SK-N-SH (cell line): ENCODE results near the gene CYBC1. TPM values are rescaled to one million over a fixed set of nuclear protein-coding genes. Genes with fewer than 3 reads are reported as not detected.

Experiments used
- CTCF ChIA-PET: fragments of 300-600, 350-600 bp; formaldehyde crosslinking; extraction: SDS; loops from one replicate; lab custom pipeline; 2021; lab: Yijun Ruan, JAX
- POLR2A ChIA-PET: fragments of 350-600 bp; sonication (Branson Sonifier 250); formaldehyde crosslinking; extraction: SDS; loops from one replicate; lab custom pipeline; 2020; ENCODE audit warnings: antibody characterized with exemption, inconsistent platforms; lab: Yijun Ruan, JAX
- DNase-seq: peaks from one replicate; pipeline ENCODE4 v3.0.0; 2012
- H2AFZ ChIP-seq: fragments of 200-600 bp; sonication (generic); 2 replicates; pipeline ENCODE4 v1.8.1; 2016; ENCODE audit warnings: antibody characterized with exemption, mild to moderate bottlenecking, low read depth
- H3F3A ChIP-seq: fragments of 200-600 bp; sonication (generic); replicated peaks from 2 replicates; pipeline ENCODE3; 2016; ENCODE audit warnings: antibody characterized with exemption, mild to moderate bottlenecking; ENCODE audit not compliant: insufficient read depth
- H3K27ac ChIP-seq, 2 experiments: fragments of 200-500 bp in 1 of 2; fragments of 200-600 bp in 1 of 2; sonication (Bioruptor generic) in 1 of 2; sonication (generic), shearing (Covaris generic) in 1 of 2; 2 replicates each; pipeline versions ENCODE4 v1.5.1 to v1.6.1; 2014 to 2016; ENCODE audit warnings: low read depth in 2 of 2, inconsistent platforms in 1 of 2, low read length in 1 of 2, mild to moderate bottlenecking in 1 of 2, mixed read lengths in 1 of 2
- H3K27me3 ChIP-seq: fragments of 200-600 bp; sonication (generic), shearing (Covaris generic); 2 replicates; pipeline ENCODE4 v1.6.1; 2016; ENCODE audit warnings: mixed run types; ENCODE audit not compliant: insufficient read depth
- H3K36me3 ChIP-seq, 2 experiments: fragments of 200-500 bp in 1 of 2; fragments of 200-600 bp in 1 of 2; sonication (Bioruptor generic) in 1 of 2; sonication (generic) in 1 of 2; replicated peaks in 1 of 2; 2 replicates each; pipeline versions ENCODE3 to v1.5.1; 2014 to 2016; ENCODE audit warnings: low read length in 1 of 2, mild to moderate bottlenecking in 1 of 2; ENCODE audit not compliant: insufficient read depth in 2 of 2, control insufficient read depth in 1 of 2
- H3K4me1 ChIP-seq, 2 experiments: fragments of 200-500 bp in 1 of 2; fragments of 200-600 bp in 1 of 2; sonication (Bioruptor generic) in 1 of 2; sonication (generic), shearing (Covaris generic) in 1 of 2; 2 replicates each; pipeline versions ENCODE4 v1.5.1 to v1.6.1; 2014 to 2016; ENCODE audit warnings: low read depth in 1 of 2, low read length in 1 of 2, mixed run types in 1 of 2; ENCODE audit not compliant: insufficient read depth in 2 of 2, control insufficient read depth in 1 of 2
- H3K4me2 ChIP-seq: fragments of 200-600 bp; sonication (generic), shearing (Covaris generic); 2 replicates; pipeline ENCODE4 v1.6.1; 2017; ENCODE audit warnings: mixed run types
- H3K4me3 ChIP-seq, 2 experiments: fragments of 200-500 bp in 1 of 2; fragments of 200-600 bp in 1 of 2; sonication (Bioruptor generic) in 1 of 2; sonication (generic), shearing (Covaris generic) in 1 of 2; 2 replicates each; pipeline versions ENCODE4 v1.5.1 to v1.8.1; 2014 to 2016; ENCODE audit warnings: low read depth in 2 of 2, inconsistent platforms in 1 of 2, low read length in 1 of 2, mild to moderate bottlenecking in 1 of 2, mixed read lengths in 1 of 2, moderate library complexity in 1 of 2
- H3K79me2 ChIP-seq: fragments of 200-600 bp; sonication (generic); 2 replicates; pipeline ENCODE4 v1.8.1; 2017; ENCODE audit warnings: mild to moderate bottlenecking; ENCODE audit not compliant: insufficient read depth
- H3K9ac ChIP-seq: fragments of 200-600 bp; sonication (generic); 2 replicates; pipeline ENCODE4 v1.6.1; 2017; ENCODE audit warnings: mixed run types
- H3K9me2 ChIP-seq: fragments of 200-600 bp; sonication (generic); 2 replicates; pipeline ENCODE4 v1.6.1; 2017; ENCODE audit warnings: mixed run types
- H3K9me3 ChIP-seq: fragments of 200-600 bp; sonication (generic); 2 replicates; pipeline ENCODE4 v1.6.1; 2017; ENCODE audit warnings: mixed run types, mild to moderate bottlenecking, moderate library complexity
- H4K20me1 ChIP-seq: fragments of 200-600 bp; sonication (generic); 2 replicates; pipeline ENCODE4 v1.6.1; 2017; ENCODE audit warnings: mild to moderate bottlenecking, mixed run types; ENCODE audit not compliant: insufficient read depth
- ELF1 ChIP-seq: IDR thresholded peaks from 2 replicates; pipeline ENCODE4 v1.4.0; 2012
- EZH2phosphoT487 ChIP-seq: fragments of 200-600 bp; sonication (generic); IDR thresholded peaks from 2 replicates; pipeline ENCODE4 v1.6.1; 2017; ENCODE audit warnings: low read depth, mixed run types, mild to moderate bottlenecking, antibody characterized with exemption, moderate library complexity, borderline replicate concordance
- JUND ChIP-seq: IDR thresholded peaks from 2 replicates; pipeline ENCODE4 v1.4.0; 2012
- NFIC ChIP-seq: IDR thresholded peaks from 2 replicates; pipeline ENCODE4 v1.4.0; 2012; ENCODE audit warnings: borderline replicate concordance
- NRF1 ChIP-seq: IDR thresholded peaks from 2 replicates; pipeline ENCODE4 v1.6.1; 2012; ENCODE audit warnings: low read depth, mild to moderate bottlenecking, low read length
- RXRA ChIP-seq: IDR thresholded peaks from 2 replicates; pipeline ENCODE4 v1.4.0; 2012; ENCODE audit warnings: low read depth, mild to moderate bottlenecking, borderline replicate concordance
- SIN3A ChIP-seq: IDR thresholded peaks from 2 replicates; pipeline ENCODE4 v1.6.1; 2012; ENCODE audit warnings: low read depth, mild to moderate bottlenecking, low read length, moderate library complexity, borderline replicate concordance
- SMC3 ChIP-seq: IDR thresholded peaks from 2 replicates; pipeline ENCODE4 v1.6.1; 2012; ENCODE audit warnings: low read depth, low read length, improper control_type of control experiment
- TAF1 ChIP-seq: IDR thresholded peaks from 2 replicates; pipeline ENCODE4 v1.6.1; 2012; ENCODE audit warnings: low read depth, mild to moderate bottlenecking, low read length, moderate library complexity, borderline replicate concordance
- TCF12 ChIP-seq: IDR thresholded peaks from 2 replicates; pipeline ENCODE4 v1.4.0; 2012
- WGBS: methylation state at CpG from one replicate; pipeline ENCODE4 v1.1.6; 2017; ENCODE audit warnings: low lambda C conversion rate; 5-methylcytosine and 5-hydroxymethylcytosine counted together
- polyA plus RNA-seq, 3 experiments: library from polyadenylated mRNA; depleted of rRNA; stranded (reverse); fragments of >200 nt; gene quantifications; 2 replicates each; pipeline ENCODE4 v1.2.3, GENCODE V29; 2012
- TF ChIP-seq, protein P1 (sequence below): IDR thresholded peaks from 2 replicates; pipeline ENCODE4 v1.4.0; 2012; ENCODE audit warnings: low read depth
- TF ChIP-seq, protein P2 (sequence below): fragments of 200-600 bp; sonication (generic); IDR thresholded peaks from 2 replicates; pipeline ENCODE4 v1.6.1; 2017; ENCODE audit warnings: antibody characterized with exemption, mild to moderate bottlenecking, moderate library complexity
- TF ChIP-seq, protein P3 (sequence below): fragments of 150-350 bp; IDR thresholded peaks from 2 replicates; pipeline ENCODE4 v1.6.1; 2017; ENCODE audit warnings: antibody characterized with exemption, low read length, low read depth, borderline replicate concordance
- TF ChIP-seq, protein P4 (sequence below): IDR thresholded peaks from 2 replicates; pipeline ENCODE4 v1.4.0; 2012; ENCODE audit warnings: low read depth, borderline replicate concordance
- TF ChIP-seq, protein P5 (sequence below): IDR thresholded peaks from 2 replicates; pipeline ENCODE4 v1.4.0; 2012; ENCODE audit warnings: low read depth, borderline replicate concordance

The CYBC1 gene
- polyA plus RNA-seq, 1 of the 3 experiments (the other 2 are of a cell fraction), result 165 TPM

DNA sequence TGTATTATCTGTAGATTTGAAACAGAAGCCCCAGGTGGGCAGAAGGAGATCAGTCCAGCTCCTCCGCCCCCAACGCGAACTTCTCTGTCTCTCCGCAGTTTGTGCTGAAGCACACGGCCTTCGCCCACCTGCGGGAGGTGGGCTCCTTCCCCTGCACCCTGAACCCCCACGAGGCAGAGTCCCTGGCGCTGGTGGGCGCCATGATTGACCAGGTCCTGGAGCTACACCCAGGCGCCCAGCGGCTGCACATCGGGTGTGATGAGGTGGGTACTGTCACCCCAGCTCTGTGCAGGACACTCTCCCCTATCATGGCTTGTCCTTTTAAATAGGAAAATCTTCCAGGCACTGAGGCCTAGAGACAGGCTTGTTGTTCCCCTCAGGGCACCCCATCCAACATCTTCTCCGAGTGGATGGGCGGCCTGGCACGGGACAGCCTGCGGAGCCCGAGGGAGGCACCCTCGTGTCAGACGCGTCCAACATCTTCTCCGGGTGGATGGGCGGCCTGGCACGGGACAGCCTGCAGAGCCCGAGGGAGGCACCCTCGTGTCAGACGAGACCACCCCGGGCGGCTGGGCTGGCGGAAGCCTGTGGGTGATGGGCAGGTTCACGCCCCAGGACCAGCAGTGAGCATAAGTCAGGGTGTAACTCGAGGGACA, 16.9 kb downstream of the CYBC1 start:
- POLR2A ChIA-PET, result no interaction called here
- Histone ChIP-seq H3K79me2 (no peaks in the 10 kb centered on the region), H3K9me3 (no peaks in the 10 kb centered on the region), H3K4me2 (no peak overlapping the region), H3K27me3 (no peaks in the 10 kb centered on the region), H3K9ac (no peak overlapping the region), H3K4me3 (no peak overlapping the region), H3F3A (no peaks in the 10 kb centered on the region), H3K36me3 (peaks cover 0 to 4% of the 10 kb centered on the region in 2 experiments), H2AFZ (no peak overlapping the region), H3K9me2 (no peaks in the 10 kb centered on the region), H4K20me1 (no peaks in the 10 kb centered on the region), H3K27ac (no peak overlapping the region), H3K4me1 (no peaks in the 10 kb centered on the region; a peak in 1 of 4 replicates)
- CTCF ChIA-PET, result interaction anchor here (1.3 to 2.1 kb wide), 2 partner anchors 11 to 21 kb away, joined by 3 to 4 read pairs; no protein-coding TSS in a partner anchor
- no peak for DNase-seq
- WGBS, result 88% methylated on average over 22 of the region's 32 CpGs
- TF ChIP-seq, protein P1, sequence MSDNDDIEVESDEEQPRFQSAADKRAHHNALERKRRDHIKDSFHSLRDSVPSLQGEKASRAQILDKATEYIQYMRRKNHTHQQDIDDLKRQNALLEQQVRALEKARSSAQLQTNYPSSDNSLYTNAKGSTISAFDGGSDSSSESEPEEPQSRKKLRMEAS, result no peak
- no peak for TF ChIP-seq TAF1
- TF ChIP-seq EZH2phosphoT487, result no peak
- no peak for TF ChIP-seq SMC3
- no peak for TF ChIP-seq ELF1
- no peak for TF ChIP-seq RXRA
- TF ChIP-seq TCF12, result no peak
- TF ChIP-seq, protein P2, sequence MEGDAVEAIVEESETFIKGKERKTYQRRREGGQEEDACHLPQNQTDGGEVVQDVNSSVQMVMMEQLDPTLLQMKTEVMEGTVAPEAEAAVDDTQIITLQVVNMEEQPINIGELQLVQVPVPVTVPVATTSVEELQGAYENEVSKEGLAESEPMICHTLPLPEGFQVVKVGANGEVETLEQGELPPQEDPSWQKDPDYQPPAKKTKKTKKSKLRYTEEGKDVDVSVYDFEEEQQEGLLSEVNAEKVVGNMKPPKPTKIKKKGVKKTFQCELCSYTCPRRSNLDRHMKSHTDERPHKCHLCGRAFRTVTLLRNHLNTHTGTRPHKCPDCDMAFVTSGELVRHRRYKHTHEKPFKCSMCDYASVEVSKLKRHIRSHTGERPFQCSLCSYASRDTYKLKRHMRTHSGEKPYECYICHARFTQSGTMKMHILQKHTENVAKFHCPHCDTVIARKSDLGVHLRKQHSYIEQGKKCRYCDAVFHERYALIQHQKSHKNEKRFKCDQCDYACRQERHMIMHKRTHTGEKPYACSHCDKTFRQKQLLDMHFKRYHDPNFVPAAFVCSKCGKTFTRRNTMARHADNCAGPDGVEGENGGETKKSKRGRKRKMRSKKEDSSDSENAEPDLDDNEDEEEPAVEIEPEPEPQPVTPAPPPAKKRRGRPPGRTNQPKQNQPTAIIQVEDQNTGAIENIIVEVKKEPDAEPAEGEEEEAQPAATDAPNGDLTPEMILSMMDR, result no peak
- TF ChIP-seq, protein P3, sequence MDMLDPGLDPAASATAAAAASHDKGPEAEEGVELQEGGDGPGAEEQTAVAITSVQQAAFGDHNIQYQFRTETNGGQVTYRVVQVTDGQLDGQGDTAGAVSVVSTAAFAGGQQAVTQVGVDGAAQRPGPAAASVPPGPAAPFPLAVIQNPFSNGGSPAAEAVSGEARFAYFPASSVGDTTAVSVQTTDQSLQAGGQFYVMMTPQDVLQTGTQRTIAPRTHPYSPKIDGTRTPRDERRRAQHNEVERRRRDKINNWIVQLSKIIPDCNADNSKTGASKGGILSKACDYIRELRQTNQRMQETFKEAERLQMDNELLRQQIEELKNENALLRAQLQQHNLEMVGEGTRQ, result no peak

DNA sequence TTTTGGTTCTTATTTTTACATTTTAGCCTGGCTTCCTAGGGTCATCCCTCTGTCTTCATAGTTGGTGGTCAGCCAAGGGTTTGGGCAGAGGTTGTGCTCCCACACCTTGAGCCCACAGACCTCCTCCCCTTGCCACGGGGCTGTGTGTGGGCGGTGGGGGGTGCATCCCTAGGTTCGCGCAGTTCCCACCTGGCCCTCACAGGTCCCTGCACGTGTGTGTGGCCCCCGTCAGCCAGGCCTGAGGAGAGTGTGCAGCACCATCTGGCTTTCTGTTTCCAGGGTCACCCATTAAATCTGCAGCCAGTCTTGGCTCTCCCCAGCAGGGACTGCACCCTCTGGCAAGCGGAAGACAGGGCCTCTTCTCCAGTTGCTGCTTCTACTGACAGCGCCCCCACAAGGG, 18.5 kb downstream of the CYBC1 start:
- POLR2A ChIA-PET, result interaction anchor here (0.9 kb wide), 1 partner anchor 50 kb away, joined by 3 read pairs; no protein-coding TSS in a partner anchor
- Histone ChIP-seq H3K79me2 (no peaks in the 10 kb centered on the region), H3K9ac (no peak overlapping the region), H3K36me3 (peaks cover 0 to 4% of the 10 kb centered on the region in 2 experiments), H2AFZ (no peak overlapping the region), H3K27me3 (no peaks in the 10 kb centered on the region), H3F3A (no peaks in the 10 kb centered on the region), H3K4me2 (no peak overlapping the region), H3K27ac (no peak overlapping the region), H3K4me3 (no peak overlapping the region), H3K9me2 (no peaks in the 10 kb centered on the region), H4K20me1 (no peaks in the 10 kb centered on the region), H3K4me1 (no peaks in the 10 kb centered on the region; a peak in 1 of 4 replicates), H3K9me3 (no peaks in the 10 kb centered on the region)
- no peak for DNase-seq
- 86% methylated on average over 7 of the region's 8 CpGs for WGBS
- no peak for TF ChIP-seq SIN3A
- TF ChIP-seq, protein P4, sequence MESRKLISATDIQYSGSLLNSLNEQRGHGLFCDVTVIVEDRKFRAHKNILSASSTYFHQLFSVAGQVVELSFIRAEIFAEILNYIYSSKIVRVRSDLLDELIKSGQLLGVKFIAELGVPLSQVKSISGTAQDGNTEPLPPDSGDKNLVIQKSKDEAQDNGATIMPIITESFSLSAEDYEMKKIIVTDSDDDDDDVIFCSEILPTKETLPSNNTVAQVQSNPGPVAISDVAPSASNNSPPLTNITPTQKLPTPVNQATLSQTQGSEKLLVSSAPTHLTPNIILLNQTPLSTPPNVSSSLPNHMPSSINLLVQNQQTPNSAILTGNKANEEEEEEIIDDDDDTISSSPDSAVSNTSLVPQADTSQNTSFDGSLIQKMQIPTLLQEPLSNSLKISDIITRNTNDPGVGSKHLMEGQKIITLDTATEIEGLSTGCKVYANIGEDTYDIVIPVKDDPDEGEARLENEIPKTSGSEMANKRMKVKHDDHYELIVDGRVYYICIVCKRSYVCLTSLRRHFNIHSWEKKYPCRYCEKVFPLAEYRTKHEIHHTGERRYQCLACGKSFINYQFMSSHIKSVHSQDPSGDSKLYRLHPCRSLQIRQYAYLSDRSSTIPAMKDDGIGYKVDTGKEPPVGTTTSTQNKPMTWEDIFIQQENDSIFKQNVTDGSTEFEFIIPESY, result no peak
- TF ChIP-seq, protein P1, result no peak
- TF ChIP-seq TCF12, result no peak
- no peak for TF ChIP-seq NFIC
- no peak for TF ChIP-seq JUND
- TF ChIP-seq, protein P5, sequence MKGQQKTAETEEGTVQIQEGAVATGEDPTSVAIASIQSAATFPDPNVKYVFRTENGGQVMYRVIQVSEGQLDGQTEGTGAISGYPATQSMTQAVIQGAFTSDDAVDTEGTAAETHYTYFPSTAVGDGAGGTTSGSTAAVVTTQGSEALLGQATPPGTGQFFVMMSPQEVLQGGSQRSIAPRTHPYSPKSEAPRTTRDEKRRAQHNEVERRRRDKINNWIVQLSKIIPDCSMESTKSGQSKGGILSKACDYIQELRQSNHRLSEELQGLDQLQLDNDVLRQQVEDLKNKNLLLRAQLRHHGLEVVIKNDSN, result no peak
- no peak for TF ChIP-seq EZH2phosphoT487
- TF ChIP-seq NRF1, result no peak
- CTCF ChIA-PET, result interaction anchor here (0.8 to 2.1 kb wide), 3 partner anchors 10 to 81 kb away, joined by 3 to 4 read pairs (median 3); no protein-coding TSS in a partner anchor
